Measurements from ENCODE around the gene SLC2A2.

DNA sequence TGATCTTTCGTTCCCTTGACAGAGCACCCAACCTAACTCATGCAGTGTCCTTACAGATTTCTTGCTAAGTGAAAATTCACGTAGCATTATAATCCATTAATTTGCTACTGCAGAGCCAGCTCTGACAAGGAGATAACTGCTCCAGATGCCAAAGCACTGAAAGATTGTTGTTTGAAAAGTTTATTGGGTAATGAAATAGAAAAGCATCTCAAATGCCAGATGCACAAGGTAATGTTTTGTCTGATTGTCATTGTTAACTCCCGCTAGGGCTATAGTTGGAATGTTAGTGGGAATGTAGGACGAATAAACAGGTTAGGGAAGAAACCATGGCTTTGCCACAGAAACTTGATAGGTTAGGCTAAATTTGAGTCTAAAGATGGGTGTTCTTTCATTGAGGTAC is 20.2 kb upstream of the SLC2A2 start:
- no peak for TF ChIP-seq CTCF (IDR thresholded peaks at IDR 0.05)
- no peak for TF ChIP-seq EZH2 (IDR thresholded peaks at IDR 0.05)
- TF ChIP-seq EZH2phosphoT487 (IDR thresholded peaks at IDR 0.05): no peak
